ENCODE measurements around the gene HIRA. TPM values are rescaled to one million over a fixed set of nuclear protein-coding genes. Genes with fewer than 3 reads are reported as not detected.

HIRA gene
- total RNA-seq, 1 donor from 2014 or later: 24.5 TPM

GRCh38 chr22:19410941-19411689 is 20.4 kb downstream of the HIRA start:
- no peak for DNase-seq

- no peak for DNase-seq
These were observed 23.6 kb downstream of the HIRA start for GRCh38 chr22:19407649-19408606.

- no peak for DNase-seq
These were observed 24.7 kb downstream of the HIRA start for GRCh38 chr22:19406846-19407245.

- no peak for DNase-seq
These were observed 25.2 kb downstream of the HIRA start for GRCh38 chr22:19406281-19406811.

GRCh38 chr22:19405652-19406051 is 25.9 kb downstream of the HIRA start:
- no peak for DNase-seq

- no peak for DNase-seq
These were observed 26.4 kb downstream of the HIRA start for GRCh38 chr22:19405133-19405532.

- no peak for DNase-seq
These were observed 26.9 kb downstream of the HIRA start for GRCh38 chr22:19404676-19405075.

GRCh38 chr22:19402642-19403191 is 28.8 kb downstream of the HIRA start:
- no peak for DNase-seq

GRCh38 chr22:19401483-19401882 is 30.1 kb downstream of the HIRA start:
- no peak for DNase-seq

- no peak for DNase-seq
These were observed 30.7 kb downstream of the HIRA start for GRCh38 chr22:19400881-19401280.

- no peak for DNase-seq
These were observed 32.9 kb downstream of the HIRA start for GRCh38 chr22:19398652-19399051.

- no peak for DNase-seq
These were observed 33.3 kb downstream of the HIRA start for GRCh38 chr22:19398206-19398605.

- DNase-seq: no peak
These were observed 33.8 kb downstream of the HIRA start for GRCh38 chr22:19397734-19398104.

- DNase-seq: no peak
These were observed 34.4 kb downstream of the HIRA start for GRCh38 chr22:19396934-19397733.

GRCh38 chr22:19396561-19396933 is 35.0 kb downstream of the HIRA start:
- DNase-seq: no peak

GRCh38 chr22:19395276-19395675 is 36.3 kb downstream of the HIRA start:
- no peak for DNase-seq

GRCh38 chr22:19394274-19395050 is 37.1 kb downstream of the HIRA start:
- no peak for DNase-seq

- no peak for DNase-seq
These were observed 37.8 kb downstream of the HIRA start for GRCh38 chr22:19393704-19394103.

GRCh38 chr22:19387575-19387974 is 44.0 kb downstream of the HIRA start:
- no peak for DNase-seq

- no peak for DNase-seq
These were observed 44.5 kb downstream of the HIRA start for GRCh38 chr22:19387038-19387437.

- no peak for DNase-seq
These were observed 45.3 kb downstream of the HIRA start for GRCh38 chr22:19386248-19386647.
